Mononuclear cell (primary cell): ENCODE measurements around the gene COG5. TPM values are rescaled to one million over a fixed set of nuclear protein-coding genes. Genes with fewer than 3 reads are reported as not detected.

Source experiments
- H3K27me3 ChIP-seq: 2 replicates; pipeline ENCODE4 v1.6.0; 2011; ENCODE audit warnings: low read length, control low read depth; ENCODE audit not compliant: insufficient read depth
- H3K4me1 ChIP-seq: 2 replicates; pipeline ENCODE4 v1.5.1; 2011; ENCODE audit warnings: mild to moderate bottlenecking, low read length, control low read depth; ENCODE audit not compliant: insufficient read depth
- H3K4me3 ChIP-seq: 2 replicates; pipeline ENCODE4 v1.5.1; 2011; ENCODE audit warnings: mild to moderate bottlenecking, low read length, moderate library complexity
- H3K9me3 ChIP-seq: 2 replicates; pipeline ENCODE4 v1.5.1; 2011; ENCODE audit warnings: low read depth, mild to moderate bottlenecking, control low read depth, low read length
- total RNA-seq: library from RNA; depleted of rRNA; stranded (reverse); fragments of >200 nt; gene quantifications from one replicate; pipeline ENCODE4 v1.2.3, GENCODE V29; 2012

Gene COG5
- total RNA-seq, 1 donor, result 78.9 TPM

- Histone ChIP-seq H3K4me3 (no peak overlapping the region), H3K27me3 (no peaks in the 10 kb centered on the region), H3K4me1 (peaks cover 8% of the 10 kb centered on the region), H3K9me3 (no peaks in the 10 kb centered on the region)
Measured at GRCh38 chr7:107332488-107333269, 231.0 kb downstream of the COG5 start.

- Histone ChIP-seq H3K4me1 (peaks cover 8% of the 10 kb centered on the region), H3K9me3 (no peaks in the 10 kb centered on the region)
Measured at GRCh38 chr7:107330478-107330877, 233.2 kb downstream of the COG5 start.

GRCh38 chr7:107327986-107328569 is 235.6 kb downstream of the COG5 start:
- peaks cover 8% of the 10 kb centered on the region for H3K4me1 ChIP-seq
- no peaks in the 10 kb centered on the region for H3K27me3 ChIP-seq
- H3K9me3 ChIP-seq, result no peaks in the 10 kb centered on the region
- H3K4me3 ChIP-seq, result no peak overlapping the region

More at GRCh38 chr7:107330478-107330877, 233.2 kb downstream of the COG5 start:
- H3K27me3 ChIP-seq, result no peaks in the 10 kb centered on the region
- H3K4me3 ChIP-seq, result no peak overlapping the region

GRCh38 chr7:107326061-107326460 is 237.7 kb downstream of the COG5 start:
- no peaks in the 10 kb centered on the region for H3K9me3 ChIP-seq

GRCh38 chr7:107322015-107322414 is 241.7 kb downstream of the COG5 start:
- H3K27me3 ChIP-seq, result no peaks in the 10 kb centered on the region
- H3K9me3 ChIP-seq, result no peaks in the 10 kb centered on the region
- no peak overlapping the region for H3K4me3 ChIP-seq
- H3K4me1 ChIP-seq, result no peaks in the 10 kb centered on the region

More at GRCh38 chr7:107326061-107326460, 237.7 kb downstream of the COG5 start:
- H3K27me3 ChIP-seq, result no peaks in the 10 kb centered on the region
- no peaks in the 10 kb centered on the region for H3K4me1 ChIP-seq
- H3K4me3 ChIP-seq, result no peak overlapping the region

- Histone ChIP-seq H3K9me3 (no peaks in the 10 kb centered on the region), H3K4me1 (no peaks in the 10 kb centered on the region), H3K27me3 (no peaks in the 10 kb centered on the region), H3K4me3 (no peak overlapping the region)
Measured at GRCh38 chr7:107321611-107322010, 242.1 kb downstream of the COG5 start.

- no peaks in the 10 kb centered on the region for H3K27me3 ChIP-seq
- H3K4me3 ChIP-seq, result no peak overlapping the region
- H3K9me3 ChIP-seq, result no peaks in the 10 kb centered on the region
- no peaks in the 10 kb centered on the region for H3K4me1 ChIP-seq
Measured at GRCh38 chr7:107319724-107320228, 243.9 kb downstream of the COG5 start.

- no peak overlapping the region for H3K4me3 ChIP-seq
- no peaks in the 10 kb centered on the region for H3K9me3 ChIP-seq
- no peaks in the 10 kb centered on the region for H3K27me3 ChIP-seq
- H3K4me1 ChIP-seq, result no peaks in the 10 kb centered on the region
Measured at GRCh38 chr7:107318523-107319160, 245.1 kb downstream of the COG5 start.

GRCh38 chr7:107315716-107316220 is 248.0 kb downstream of the COG5 start:
- Histone ChIP-seq H3K27me3 (no peaks in the 10 kb centered on the region), H3K4me1 (no peaks in the 10 kb centered on the region), H3K9me3 (no peaks in the 10 kb centered on the region), H3K4me3 (no peak overlapping the region)

GRCh38 chr7:107313355-107313754 is 250.4 kb downstream of the COG5 start:
- Histone ChIP-seq H3K9me3 (no peaks in the 10 kb centered on the region), H3K27me3 (no peaks in the 10 kb centered on the region), H3K4me3 (no peak overlapping the region), H3K4me1 (no peaks in the 10 kb centered on the region)

GRCh38 chr7:107312418-107312817 is 251.3 kb downstream of the COG5 start:
- no peaks in the 10 kb centered on the region for H3K9me3 ChIP-seq

GRCh38 chr7:107309296-107309695 is 254.4 kb downstream of the COG5 start:
- no peaks in the 10 kb centered on the region for H3K27me3 ChIP-seq
- no peaks in the 10 kb centered on the region for H3K9me3 ChIP-seq
- no peak overlapping the region for H3K4me3 ChIP-seq
- H3K4me1 ChIP-seq, result no peaks in the 10 kb centered on the region

More at GRCh38 chr7:107312418-107312817, 251.3 kb downstream of the COG5 start:
- Histone ChIP-seq H3K4me3 (no peak overlapping the region), H3K4me1 (no peaks in the 10 kb centered on the region), H3K27me3 (no peaks in the 10 kb centered on the region)

- Histone ChIP-seq H3K27me3 (no peaks in the 10 kb centered on the region), H3K4me1 (no peaks in the 10 kb centered on the region), H3K4me3 (no peak overlapping the region), H3K9me3 (no peaks in the 10 kb centered on the region)
Measured at GRCh38 chr7:107304636-107305035, 259.1 kb downstream of the COG5 start.

GRCh38 chr7:107304063-107304462 is 259.7 kb downstream of the COG5 start:
- H3K4me1 ChIP-seq, result no peaks in the 10 kb centered on the region
- no peak overlapping the region for H3K4me3 ChIP-seq
- no peaks in the 10 kb centered on the region for H3K9me3 ChIP-seq
- no peaks in the 10 kb centered on the region for H3K27me3 ChIP-seq

- Histone ChIP-seq H3K4me3 (no peak overlapping the region), H3K9me3 (no peaks in the 10 kb centered on the region), H3K4me1 (no peaks in the 10 kb centered on the region), H3K27me3 (no peaks in the 10 kb centered on the region)
Measured at GRCh38 chr7:107302250-107302847, 261.4 kb downstream of the COG5 start.
